Chondrocyte (in vitro differentiated cells): ENCODE measurements around the gene OR51B6. TPM values are rescaled to one million over a fixed set of nuclear protein-coding genes. Genes with fewer than 3 reads are reported as not detected.

Experiments used
- DNase-seq: peaks from one replicate; pipeline ENCODE4 v3.0.0; 2021; ENCODE audit warnings: mixed read lengths, low spot score
- H3K27ac Mint-ChIP-seq: one replicate; pipeline ENCODE4 v1.8.0; 2021; ENCODE audit warnings: mild to moderate bottlenecking, moderate library complexity, mixed read lengths; ENCODE audit not compliant: unreplicated experiment
- H3K27me3 Mint-ChIP-seq: 2 replicates; pipeline ENCODE4 v1.8.0; 2021; ENCODE audit warnings: low read depth, mixed read lengths
- H3K36me3 Mint-ChIP-seq: 2 replicates; pipeline ENCODE4 v1.8.0; 2021; ENCODE audit warnings: low read depth, mixed read lengths
- H3K4me1 Mint-ChIP-seq: 2 replicates; pipeline ENCODE4 v1.8.0; 2021; ENCODE audit warnings: low read depth, mild to moderate bottlenecking, mixed read lengths
- H3K4me3 Mint-ChIP-seq: one replicate; pipeline ENCODE4 v1.8.0; 2021; ENCODE audit warnings: mild to moderate bottlenecking, moderate library complexity, mixed read lengths; ENCODE audit not compliant: unreplicated experiment
- H3K9me3 Mint-ChIP-seq: 2 replicates; pipeline ENCODE4 v1.8.0; 2021; ENCODE audit warnings: low read depth, mixed read lengths
- long read RNA-seq: library from polyadenylated mRNA; stranded (forward); transcript quantifications from one replicate; pipeline ENCODE4 v2.0.0, GENCODE V29; 2021
- total RNA-seq: library from RNA; stranded (reverse); gene quantifications from 3 replicates; pipeline ENCODE4 v1.2.1, GENCODE V29; 2021
- TF ChIP-seq, protein P1 (sequence below): fragments of 200-600 bp; sonication (generic); IDR thresholded peaks from 2 replicates; pipeline ENCODE4 v1.5.0; 2021; ENCODE audit warnings: antibody characterized with exemption, mild to moderate bottlenecking, moderate library complexity

Gene OR51B6, protein sequence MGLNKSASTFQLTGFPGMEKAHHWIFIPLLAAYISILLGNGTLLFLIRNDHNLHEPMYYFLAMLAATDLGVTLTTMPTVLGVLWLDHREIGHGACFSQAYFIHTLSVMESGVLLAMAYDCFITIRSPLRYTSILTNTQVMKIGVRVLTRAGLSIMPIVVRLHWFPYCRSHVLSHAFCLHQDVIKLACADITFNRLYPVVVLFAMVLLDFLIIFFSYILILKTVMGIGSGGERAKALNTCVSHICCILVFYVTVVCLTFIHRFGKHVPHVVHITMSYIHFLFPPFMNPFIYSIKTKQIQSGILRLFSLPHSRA
- total RNA-seq: not detected in 3 replicates
- long read RNA-seq: 0 reads

DNA sequence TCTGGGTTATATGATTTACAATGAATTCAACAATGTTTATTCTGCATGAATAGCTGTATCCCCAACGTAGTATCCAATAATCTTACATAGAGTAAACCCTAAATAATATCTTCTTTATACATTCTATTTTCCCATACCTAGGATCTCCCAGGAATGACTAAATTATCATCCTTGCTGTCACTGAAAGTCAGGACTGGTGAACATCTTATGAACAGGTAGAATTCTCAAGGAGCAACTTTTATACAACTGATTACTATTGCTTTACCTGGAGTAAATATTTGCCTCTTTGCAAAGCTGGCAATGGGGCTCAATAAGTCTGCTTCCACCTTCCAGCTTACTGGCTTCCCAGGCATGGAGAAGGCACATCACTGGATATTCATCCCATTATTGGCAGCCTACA lies at the start of gene OR51B6:
Gene OR51B6, plus strand, starts transcription at position 301 of the 400 bp plus-strand sequence. Its CDS starts 0 bp downstream, at position 301.
- TF ChIP-seq, protein P1, sequence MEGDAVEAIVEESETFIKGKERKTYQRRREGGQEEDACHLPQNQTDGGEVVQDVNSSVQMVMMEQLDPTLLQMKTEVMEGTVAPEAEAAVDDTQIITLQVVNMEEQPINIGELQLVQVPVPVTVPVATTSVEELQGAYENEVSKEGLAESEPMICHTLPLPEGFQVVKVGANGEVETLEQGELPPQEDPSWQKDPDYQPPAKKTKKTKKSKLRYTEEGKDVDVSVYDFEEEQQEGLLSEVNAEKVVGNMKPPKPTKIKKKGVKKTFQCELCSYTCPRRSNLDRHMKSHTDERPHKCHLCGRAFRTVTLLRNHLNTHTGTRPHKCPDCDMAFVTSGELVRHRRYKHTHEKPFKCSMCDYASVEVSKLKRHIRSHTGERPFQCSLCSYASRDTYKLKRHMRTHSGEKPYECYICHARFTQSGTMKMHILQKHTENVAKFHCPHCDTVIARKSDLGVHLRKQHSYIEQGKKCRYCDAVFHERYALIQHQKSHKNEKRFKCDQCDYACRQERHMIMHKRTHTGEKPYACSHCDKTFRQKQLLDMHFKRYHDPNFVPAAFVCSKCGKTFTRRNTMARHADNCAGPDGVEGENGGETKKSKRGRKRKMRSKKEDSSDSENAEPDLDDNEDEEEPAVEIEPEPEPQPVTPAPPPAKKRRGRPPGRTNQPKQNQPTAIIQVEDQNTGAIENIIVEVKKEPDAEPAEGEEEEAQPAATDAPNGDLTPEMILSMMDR: no peak
- DNase-seq: no peak
- no peaks in the 10 kb centered on the region for H3K36me3 Mint-ChIP-seq
- peaks cover 35% of the 10 kb centered on the region for H3K27me3 Mint-ChIP-seq
- no peaks in the 10 kb centered on the region for H3K9me3 Mint-ChIP-seq
- H3K27ac Mint-ChIP-seq: no peak within 1 kb of the TSS
- H3K4me1 Mint-ChIP-seq: no peaks in the 10 kb centered on the region
- H3K4me3 Mint-ChIP-seq: no peak within 1 kb of the TSS

DNA sequence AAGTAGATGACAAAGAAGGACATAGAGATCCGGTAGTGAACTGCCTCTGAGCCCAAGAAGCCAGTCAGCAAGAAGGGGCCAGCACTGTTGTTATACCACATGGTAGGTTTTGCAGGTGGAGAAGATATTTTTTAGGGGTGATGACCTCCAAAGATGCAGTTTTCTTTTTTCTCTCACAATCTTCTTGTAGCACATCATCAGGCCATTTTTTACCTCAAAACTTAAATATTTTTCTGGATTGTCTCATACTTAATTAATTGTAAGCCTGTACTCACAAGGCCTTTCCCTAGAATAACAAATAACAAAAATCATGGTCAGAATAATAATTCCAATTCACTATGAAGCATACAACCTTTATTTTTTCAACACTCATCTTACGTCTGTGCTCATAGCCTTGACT lies 49.5 kb upstream of the OR51B6 start, which contains the start of gene OR51B4:
Gene OR51B4, minus strand, starts transcription at position 101 of the 400 bp plus-strand sequence. Its CDS starts 0 bp downstream, at position 101.
- H3K4me3 Mint-ChIP-seq: no peak within 1 kb of the TSS
- DNase-seq: no peak
- H3K9me3 Mint-ChIP-seq: peaks cover 2% of the 10 kb centered on the region
- H3K4me1 Mint-ChIP-seq: no peaks in the 10 kb centered on the region
- TF ChIP-seq, protein P1: no peak
- no peaks in the 10 kb centered on the region for H3K36me3 Mint-ChIP-seq
- H3K27ac Mint-ChIP-seq: no peak within 1 kb of the TSS
- peaks cover 7% of the 10 kb centered on the region for H3K27me3 Mint-ChIP-seq

DNA sequence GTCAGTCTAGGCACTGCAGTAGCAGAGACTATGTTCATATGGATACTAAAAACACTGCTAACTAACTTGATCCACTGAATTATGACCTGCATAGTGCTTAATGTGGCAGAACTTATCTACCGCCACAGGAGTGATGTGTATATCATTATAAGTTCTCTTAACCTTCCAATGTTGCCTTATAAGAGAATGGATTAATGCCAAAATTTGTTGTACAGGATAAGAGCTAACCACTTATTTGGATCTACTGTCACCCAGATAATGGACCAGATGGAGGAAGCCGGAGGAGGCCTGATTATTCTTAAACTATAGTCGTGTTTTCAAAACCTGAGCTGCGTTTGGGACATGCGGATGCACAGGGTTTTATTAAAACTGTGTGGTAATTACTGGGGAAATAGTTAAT lies 47.7 kb upstream of the OR51B6 start:
- no peak for DNase-seq
- Mint-ChIP-seq H3K27ac (no peak overlapping the region), H3K36me3 (no peaks in the 10 kb centered on the region), H3K9me3 (peaks cover 2% of the 10 kb centered on the region), H3K27me3 (peaks cover 10% of the 10 kb centered on the region), H3K4me1 (no peaks in the 10 kb centered on the region), H3K4me3 (no peak overlapping the region)
- TF ChIP-seq, protein P1: no peak

DNA sequence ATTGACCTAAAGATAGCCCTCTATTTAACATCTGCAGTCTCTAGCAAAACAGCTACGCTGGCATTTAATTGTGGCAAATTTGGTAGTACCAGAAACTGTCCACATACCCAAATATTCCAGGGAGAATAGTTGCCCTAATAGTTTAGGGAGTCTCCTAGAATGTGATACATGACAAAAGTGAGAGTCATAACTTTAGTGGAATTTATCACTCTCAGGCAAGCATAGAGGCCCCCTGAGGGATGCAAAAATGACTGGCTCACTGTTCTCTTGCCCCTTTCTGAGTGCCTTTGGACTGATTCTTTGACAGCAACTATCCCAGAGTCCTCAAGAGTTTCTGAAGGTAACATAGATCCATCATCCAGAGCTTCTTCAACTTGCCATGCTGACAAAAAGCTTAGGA lies 47.3 kb upstream of the OR51B6 start:
- Mint-ChIP-seq H3K4me1 (no peaks in the 10 kb centered on the region), H3K27ac (no peak overlapping the region), H3K9me3 (peaks cover 2% of the 10 kb centered on the region), H3K4me3 (no peak overlapping the region), H3K36me3 (no peaks in the 10 kb centered on the region), H3K27me3 (peaks cover 10% of the 10 kb centered on the region)
- no peak for DNase-seq
- TF ChIP-seq, protein P1: no peak

DNA sequence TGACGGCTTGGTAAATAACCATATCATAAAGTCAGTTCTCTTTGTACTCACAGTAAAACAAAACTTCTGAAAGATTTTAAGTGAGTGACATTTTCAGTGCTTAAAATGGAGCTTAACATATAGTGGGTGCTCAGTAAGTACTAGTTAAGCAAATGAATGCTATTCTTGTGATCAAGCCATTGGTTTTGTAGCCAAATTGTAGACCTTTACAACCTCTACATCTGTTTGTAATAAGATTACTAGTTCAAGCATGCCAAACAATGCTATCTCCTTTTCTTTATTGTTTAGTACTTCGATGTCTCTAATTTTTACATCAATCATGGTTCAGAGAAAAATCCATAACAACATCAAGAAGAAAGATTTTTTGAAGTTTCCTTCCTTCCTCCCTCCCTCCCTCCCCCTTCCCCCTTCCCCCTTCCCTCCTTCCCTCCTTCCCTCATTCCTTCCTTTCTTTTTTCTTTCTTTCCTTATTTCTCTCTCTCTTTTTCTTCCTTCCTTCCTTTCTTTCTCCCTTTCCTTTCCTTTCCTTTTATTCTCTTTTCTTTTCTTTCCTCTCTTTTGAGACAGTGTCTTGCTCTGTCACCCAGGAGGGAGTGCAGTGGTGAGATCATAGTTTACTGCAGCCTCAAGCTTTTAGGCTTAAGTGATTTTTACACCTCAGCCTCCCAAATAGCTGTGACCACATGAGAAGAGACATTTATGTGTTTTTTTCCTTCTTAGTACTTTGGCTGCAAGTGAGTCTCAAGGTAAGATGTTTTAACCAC lies 43.9 kb upstream of the OR51B6 start:
- Mint-ChIP-seq H3K27ac (no peak overlapping the region), H3K9me3 (no peaks in the 10 kb centered on the region), H3K27me3 (peaks cover 15% of the 10 kb centered on the region), H3K36me3 (no peaks in the 10 kb centered on the region), H3K4me1 (no peaks in the 10 kb centered on the region), H3K4me3 (no peak overlapping the region)
- no peak for DNase-seq
- TF ChIP-seq, protein P1: no peak
